OCI-LY1 (cell line): Measurements from ENCODE around the gene TRIP6.

Experiments
- H2AFZ ChIP-seq: fragments of 200-600 bp; sonication (generic), shearing (Covaris generic); 2 replicates; pipeline ENCODE4 v1.6.0; 2014; ENCODE audit warnings: antibody characterized with exemption, mild to moderate bottlenecking, low read length
- H3F3A ChIP-seq: fragments of 200-600 bp; sonication (generic), shearing (Covaris generic); 2 replicates; pipeline ENCODE4 v1.6.0; 2014; ENCODE audit warnings: mild to moderate bottlenecking, antibody characterized with exemption, low read length, moderate library complexity; ENCODE audit not compliant: insufficient read depth
- H3K27ac ChIP-seq: fragments of 200-600 bp; sonication (generic); 2 replicates; pipeline ENCODE4 v1.5.1; 2014; ENCODE audit warnings: low read length, mixed run types, mild to moderate bottlenecking, low read depth; ENCODE audit not compliant: poor library complexity, severe bottlenecking
- H3K27me3 ChIP-seq: fragments of 200-600 bp; sonication (generic); 2 replicates; pipeline ENCODE4 v1.6.0; 2014; ENCODE audit warnings: antibody characterized with exemption, mild to moderate bottlenecking, low read length, moderate library complexity; ENCODE audit not compliant: insufficient read depth
- H3K36me3 ChIP-seq: fragments of 200-600 bp; sonication (generic); 2 replicates; pipeline ENCODE4 v1.6.1; 2014; ENCODE audit warnings: mild to moderate bottlenecking, antibody characterized with exemption, low read length, moderate library complexity, mixed read lengths; ENCODE audit not compliant: insufficient read depth
- H3K4me1 ChIP-seq: fragments of 200-600 bp; sonication (generic); 2 replicates; pipeline ENCODE4 v1.5.1; 2014; ENCODE audit warnings: mild to moderate bottlenecking, low read length, moderate library complexity; ENCODE audit not compliant: insufficient read depth, severe bottlenecking
- H3K4me2 ChIP-seq: fragments of 200-600 bp; sonication (generic), shearing (Covaris generic); 2 replicates; pipeline ENCODE4 v1.6.1; 2014; ENCODE audit warnings: low read length
- H3K4me3 ChIP-seq: fragments of 200-600 bp; sonication (generic); 2 replicates; pipeline ENCODE4 v1.5.1; 2014; ENCODE audit warnings: low read length, low read depth, mild to moderate bottlenecking, mixed read lengths; ENCODE audit not compliant: poor library complexity, severe bottlenecking
- H3K79me2 ChIP-seq: fragments of 200-600 bp; shearing (Covaris generic); 2 replicates; pipeline ENCODE4 v1.6.1; 2016; ENCODE audit warnings: mixed run types, low read length, mixed read lengths; ENCODE audit not compliant: insufficient read depth
- H3K9ac ChIP-seq: fragments of 200-600 bp; sonication (generic), shearing (Covaris generic); 2 replicates; pipeline ENCODE4 v1.6.1; 2014; ENCODE audit warnings: mild to moderate bottlenecking, low read length, mixed read lengths
- H3K9me2 ChIP-seq: fragments of 200-600 bp; sonication (generic), shearing (Covaris generic); 2 replicates; pipeline ENCODE4 v1.6.1; 2014; ENCODE audit warnings: low read depth, mild to moderate bottlenecking, low read length, mixed read lengths
- H3K9me3 ChIP-seq: fragments of 200-600 bp; shearing (Covaris generic); 2 replicates; pipeline ENCODE4 v1.6.1; 2014; ENCODE audit warnings: low read length, mixed read lengths
- H4K20me1 ChIP-seq: fragments of 200-600 bp; sonication (generic), shearing (Covaris generic); 2 replicates; pipeline ENCODE4 v1.6.0; 2016; ENCODE audit warnings: mild to moderate bottlenecking, low read length; ENCODE audit not compliant: insufficient read depth
- CTCF ChIP-seq: fragments of 200-600 bp; sonication (generic), shearing (Covaris generic); IDR thresholded peaks from 2 replicates; pipeline ENCODE4 v1.5.1; 2017; ENCODE audit warnings: mild to moderate bottlenecking, antibody characterized with exemption, low read length, moderate library complexity, mixed read lengths
- EZH2 ChIP-seq: fragments of 200-600 bp; sonication (generic), shearing (Covaris generic); IDR thresholded peaks from 2 replicates; pipeline ENCODE4 v1.8.0; 2017; ENCODE audit warnings: borderline replicate concordance, mixed run types, mild to moderate bottlenecking, antibody characterized with exemption, low read length, moderate library complexity, mixed read lengths

TRIP6 gene

GRCh38 chr7:100899432-100899831, 32.2 kb downstream of the TRIP6 start:
- Histone ChIP-seq H3K36me3 (no peaks in the 10 kb centered on the region), H3K9me3 (no peaks in the 10 kb centered on the region), H3F3A (no peaks in the 10 kb centered on the region), H3K27ac (no peak overlapping the region), H3K79me2 (no peaks in the 10 kb centered on the region), H3K9me2 (no peaks in the 10 kb centered on the region), H3K4me2 (no peak overlapping the region), H3K4me1 (peaks cover 14% of the 10 kb centered on the region), H3K27me3 (peaks cover 5% of the 10 kb centered on the region), H3K9ac (no peak overlapping the region), H4K20me1 (no peaks in the 10 kb centered on the region), H2AFZ (no peak overlapping the region), H3K4me3 (no peak overlapping the region)
- no peak for TF ChIP-seq EZH2
- TF ChIP-seq CTCF, result no peak

GRCh38 chr7:100900978-100901377, 33.8 kb downstream of the TRIP6 start:
- no peak overlapping the region for H2AFZ ChIP-seq
- H3K79me2 ChIP-seq, result no peaks in the 10 kb centered on the region
- no peak for TF ChIP-seq EZH2
- TF ChIP-seq CTCF, result no peak
- no peaks in the 10 kb centered on the region for H3K36me3 ChIP-seq
- H3K9me2 ChIP-seq, result no peaks in the 10 kb centered on the region
- H3K4me3 ChIP-seq, result no peak overlapping the region
- peaks cover 5% of the 10 kb centered on the region for H3K27me3 ChIP-seq
- H3K4me2 ChIP-seq, result no peak overlapping the region
- no peak overlapping the region for H3K9ac ChIP-seq
- H4K20me1 ChIP-seq, result no peaks in the 10 kb centered on the region
- no peaks in the 10 kb centered on the region for H3K9me3 ChIP-seq
- peaks cover 6% of the 10 kb centered on the region for H3K4me1 ChIP-seq
- H3F3A ChIP-seq, result no peaks in the 10 kb centered on the region
- H3K27ac ChIP-seq, result no peak overlapping the region

GRCh38 chr7:100901921-100902332, 34.7 kb downstream of the TRIP6 start:
- Histone ChIP-seq H3K4me1 (no peaks in the 10 kb centered on the region), H4K20me1 (no peaks in the 10 kb centered on the region), H3K4me2 (no peak overlapping the region), H3K4me3 (no peak overlapping the region), H3K27me3 (peaks cover 5% of the 10 kb centered on the region), H3K9ac (no peak overlapping the region), H3K27ac (no peak overlapping the region), H3K9me3 (0 out of 2 replicates have a peak, but pooled peaks cover 3% of the 10 kb centered on the region), H3K79me2 (no peaks in the 10 kb centered on the region), H3F3A (no peaks in the 10 kb centered on the region), H3K36me3 (no peaks in the 10 kb centered on the region), H3K9me2 (no peaks in the 10 kb centered on the region), H2AFZ (no peak overlapping the region)
- TF ChIP-seq CTCF (no peak), EZH2 (no peak)
